Astrocyte (in vitro differentiated cells and primary cell): Measurements from ENCODE around the gene TGIF2. TPM values are rescaled to one million over a fixed set of nuclear protein-coding genes. Genes with fewer than 3 reads are reported as not detected.

ENCODE experiments used
- DNase-seq: peaks from one replicate; pipeline ENCODE4 v3.0.0-alpha.2; 2010; ENCODE audit warnings: low read depth
- FAIRE-seq: peaks from 2 replicates; lab custom pipeline; 2011; peaks lifted over from hg19 to GRCh38; lab: Jason Lieb, UNC
- H2AFZ ChIP-seq: 2 replicates; pipeline ENCODE4 v1.6.0; 2012; ENCODE audit warnings: low read depth, low read length, inconsistent platforms
- H3K27ac ChIP-seq: 2 replicates; pipeline ENCODE4 v1.5.1; 2011; ENCODE audit warnings: low read depth, low read length, inconsistent platforms
- H3K27me3 ChIP-seq: 2 replicates; pipeline ENCODE4 v1.6.0; 2011; ENCODE audit warnings: low read length, inconsistent platforms; ENCODE audit not compliant: insufficient read depth
- H3K36me3 ChIP-seq: 2 replicates; pipeline ENCODE4 v1.5.1; 2011; ENCODE audit warnings: low read length, inconsistent platforms; ENCODE audit not compliant: insufficient read depth
- H3K4me1 ChIP-seq: 2 replicates; pipeline ENCODE4 v1.5.1; 2011; ENCODE audit warnings: low read length, inconsistent platforms; ENCODE audit not compliant: insufficient read depth
- H3K4me2 ChIP-seq: 2 replicates; pipeline ENCODE4 v1.6.0; 2012; ENCODE audit warnings: low read length, inconsistent platforms
- H3K4me3 ChIP-seq: 2 replicates; pipeline ENCODE4 v1.5.1; 2011; ENCODE audit warnings: low read depth, mild to moderate bottlenecking, low read length, inconsistent platforms; ENCODE audit not compliant: insufficient read depth
- H3K79me2 ChIP-seq: 2 replicates; pipeline ENCODE4 v1.6.0; 2012; ENCODE audit warnings: mild to moderate bottlenecking, low read length, inconsistent platforms; ENCODE audit not compliant: insufficient read depth
- H3K9ac ChIP-seq: 2 replicates; pipeline ENCODE4 v1.6.0; 2012; ENCODE audit warnings: mild to moderate bottlenecking, low read length, inconsistent platforms
- H3K9me3 ChIP-seq: 2 replicates; pipeline ENCODE4 v1.5.1; 2012; ENCODE audit warnings: low read depth, mild to moderate bottlenecking, low read length, inconsistent platforms; ENCODE audit not compliant: insufficient read depth
- H4K20me1 ChIP-seq: 2 replicates; pipeline ENCODE4 v1.6.0; 2012; ENCODE audit warnings: low read length, inconsistent platforms; ENCODE audit not compliant: insufficient read depth
- H3K27ac Mint-ChIP-seq: one replicate; pipeline ENCODE4 v1.8.0; 2021; ENCODE audit warnings: mild to moderate bottlenecking, mixed read lengths; ENCODE audit not compliant: unreplicated experiment
- H3K27me3 Mint-ChIP-seq: one replicate; pipeline ENCODE4 v1.8.0; 2021; ENCODE audit warnings: low read depth, mixed read lengths; ENCODE audit not compliant: unreplicated experiment
- H3K36me3 Mint-ChIP-seq: one replicate; pipeline ENCODE4 v1.8.0; 2021; ENCODE audit warnings: low read depth, mixed read lengths; ENCODE audit not compliant: unreplicated experiment
- H3K4me1 Mint-ChIP-seq: one replicate; pipeline ENCODE4 v1.8.0; 2021; ENCODE audit warnings: low read depth, mixed read lengths; ENCODE audit not compliant: unreplicated experiment
- H3K4me3 Mint-ChIP-seq: one replicate; pipeline ENCODE4 v1.8.0; 2021; ENCODE audit warnings: mild to moderate bottlenecking, moderate library complexity, mixed read lengths; ENCODE audit not compliant: unreplicated experiment
- H3K9me3 Mint-ChIP-seq: one replicate; pipeline ENCODE4 v1.8.0; 2021; ENCODE audit warnings: mild to moderate bottlenecking, mixed read lengths; ENCODE audit not compliant: unreplicated experiment
- EZH2 ChIP-seq: IDR thresholded peaks from 2 replicates; pipeline ENCODE4 v1.6.1; 2012; ENCODE audit warnings: mild to moderate bottlenecking, low read length, inconsistent platforms; ENCODE audit not compliant: insufficient read depth
- total RNA-seq: library from RNA; stranded (reverse); gene quantifications from 2 replicates; pipeline ENCODE4 v1.2.1, GENCODE V29; 2021
- TF ChIP-seq, protein P1 (sequence below): IDR thresholded peaks from 2 replicates; pipeline ENCODE4 v1.5.1; 2011; ENCODE audit warnings: low read depth, mild to moderate bottlenecking, inconsistent platforms, low read length, moderate library complexity; ENCODE audit not compliant: insufficient read depth

TGIF2 gene
- total RNA-seq, 1 donor from 2014 or later: 24.4 TPM

DNA sequence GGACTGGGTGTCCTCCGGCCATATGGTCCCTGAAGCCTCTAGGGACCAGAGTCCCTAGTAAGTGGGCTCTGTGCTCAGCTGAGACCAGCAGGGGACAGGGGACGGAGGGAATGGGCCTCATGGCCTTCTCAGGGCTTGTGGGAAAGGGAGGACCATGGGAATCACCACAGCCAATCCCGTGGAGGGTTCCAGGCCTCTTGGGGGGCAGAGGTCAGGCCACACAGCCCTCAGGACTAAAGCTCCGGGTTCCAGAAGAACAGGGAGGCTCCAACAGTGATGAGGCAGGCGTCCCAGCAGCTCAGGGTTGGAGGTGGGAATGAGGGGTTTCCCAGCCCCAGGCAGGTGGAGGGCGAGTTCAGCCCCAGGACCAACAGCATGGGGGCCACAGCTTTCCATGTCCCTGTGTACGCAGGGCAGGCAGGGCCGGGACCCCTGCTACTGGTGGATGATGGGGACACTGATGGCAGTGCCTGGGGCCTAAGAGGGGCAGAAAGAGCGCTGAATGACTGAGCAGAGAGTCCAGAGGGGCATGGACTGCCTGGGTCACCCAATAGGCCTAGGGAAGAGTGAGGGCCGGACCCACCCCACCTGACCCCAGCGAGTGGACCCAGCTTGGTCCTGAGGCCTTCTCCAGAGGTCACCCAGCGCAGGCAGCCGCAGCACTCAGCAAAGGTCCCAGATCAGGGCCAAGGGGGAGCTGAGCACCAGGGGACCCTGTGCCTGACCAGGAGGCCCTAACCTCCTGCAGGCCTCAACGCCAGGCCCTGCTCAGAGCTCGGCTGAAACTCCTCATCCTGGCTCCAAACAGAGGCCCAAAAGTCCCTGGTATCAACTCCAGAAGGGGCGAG, 23.2 kb upstream of the TGIF2 start:
- Mint-ChIP-seq H3K4me3 (no peak overlapping the region), H3K27ac (peak overlapping the region; percentile 77), H3K36me3 (peaks cover 15% of the 10 kb centered on the region), H3K27me3 (no peaks in the 10 kb centered on the region), H3K9me3 (no peaks in the 10 kb centered on the region), H3K4me1 (peaks cover 19% of the 10 kb centered on the region)
- no peak for FAIRE-seq
- Histone ChIP-seq H3K27ac (no peak overlapping the region), H3K4me2 (no peak overlapping the region), H4K20me1 (peaks cover 62% of the 10 kb centered on the region), H2AFZ (no peak overlapping the region), H3K9ac (no peak overlapping the region), H3K9me3 (no peaks in the 10 kb centered on the region), H3K4me1 (peaks cover 2% of the 10 kb centered on the region), H3K36me3 (peaks cover 30% of the 10 kb centered on the region), H3K4me3 (no peak overlapping the region), H3K79me2 (peaks cover 22% of the 10 kb centered on the region), H3K27me3 (no peaks in the 10 kb centered on the region)
- no peak for TF ChIP-seq EZH2
- TF ChIP-seq, protein P1, sequence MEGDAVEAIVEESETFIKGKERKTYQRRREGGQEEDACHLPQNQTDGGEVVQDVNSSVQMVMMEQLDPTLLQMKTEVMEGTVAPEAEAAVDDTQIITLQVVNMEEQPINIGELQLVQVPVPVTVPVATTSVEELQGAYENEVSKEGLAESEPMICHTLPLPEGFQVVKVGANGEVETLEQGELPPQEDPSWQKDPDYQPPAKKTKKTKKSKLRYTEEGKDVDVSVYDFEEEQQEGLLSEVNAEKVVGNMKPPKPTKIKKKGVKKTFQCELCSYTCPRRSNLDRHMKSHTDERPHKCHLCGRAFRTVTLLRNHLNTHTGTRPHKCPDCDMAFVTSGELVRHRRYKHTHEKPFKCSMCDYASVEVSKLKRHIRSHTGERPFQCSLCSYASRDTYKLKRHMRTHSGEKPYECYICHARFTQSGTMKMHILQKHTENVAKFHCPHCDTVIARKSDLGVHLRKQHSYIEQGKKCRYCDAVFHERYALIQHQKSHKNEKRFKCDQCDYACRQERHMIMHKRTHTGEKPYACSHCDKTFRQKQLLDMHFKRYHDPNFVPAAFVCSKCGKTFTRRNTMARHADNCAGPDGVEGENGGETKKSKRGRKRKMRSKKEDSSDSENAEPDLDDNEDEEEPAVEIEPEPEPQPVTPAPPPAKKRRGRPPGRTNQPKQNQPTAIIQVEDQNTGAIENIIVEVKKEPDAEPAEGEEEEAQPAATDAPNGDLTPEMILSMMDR: no peak
- no peak for DNase-seq

DNA sequence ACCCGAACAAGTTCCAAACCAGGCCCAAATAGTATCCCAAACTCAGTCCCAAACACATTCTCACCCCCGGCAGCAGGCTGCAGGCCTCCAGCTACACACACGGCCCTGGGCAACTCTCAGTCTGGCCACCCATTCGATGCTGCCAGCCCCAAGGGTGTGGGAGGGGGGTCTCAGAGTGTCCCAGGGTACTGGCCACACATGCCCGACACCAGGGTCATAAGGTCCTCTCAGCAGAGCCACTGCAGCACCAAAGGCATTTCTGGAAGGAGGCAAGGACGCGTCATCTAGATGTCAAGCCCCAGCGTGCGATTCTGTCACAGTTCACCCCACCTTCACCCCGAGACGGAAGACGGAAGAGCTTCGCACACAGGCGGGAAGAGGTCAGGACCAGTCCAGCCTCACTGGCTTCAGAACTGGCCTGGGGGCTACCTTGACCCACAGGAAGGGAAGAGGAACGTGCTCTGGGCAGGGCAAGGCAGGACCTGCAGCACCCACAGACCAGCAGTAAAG, 22.6 kb upstream of the TGIF2 start:
- Histone ChIP-seq H3K4me1 (peaks cover 2% of the 10 kb centered on the region), H3K27me3 (no peaks in the 10 kb centered on the region), H3K4me3 (no peak overlapping the region), H3K9ac (no peak overlapping the region), H4K20me1 (peaks cover 55% of the 10 kb centered on the region), H3K36me3 (peaks cover 29% of the 10 kb centered on the region), H3K9me3 (no peaks in the 10 kb centered on the region), H2AFZ (no peak overlapping the region), H3K4me2 (no peak overlapping the region), H3K79me2 (peaks cover 17% of the 10 kb centered on the region), H3K27ac (no peak overlapping the region)
- DNase-seq (no peak), FAIRE-seq (no peak)
- no peaks in the 10 kb centered on the region for H3K9me3 Mint-ChIP-seq
- H3K27ac Mint-ChIP-seq: peak overlapping the region; percentile 77
- no peak overlapping the region for H3K4me3 Mint-ChIP-seq
- TF ChIP-seq EZH2: no peak
- TF ChIP-seq, protein P1: no peak
- peaks cover 15% of the 10 kb centered on the region for H3K36me3 Mint-ChIP-seq
- H3K4me1 Mint-ChIP-seq: peaks cover 17% of the 10 kb centered on the region
- no peaks in the 10 kb centered on the region for H3K27me3 Mint-ChIP-seq

DNA sequence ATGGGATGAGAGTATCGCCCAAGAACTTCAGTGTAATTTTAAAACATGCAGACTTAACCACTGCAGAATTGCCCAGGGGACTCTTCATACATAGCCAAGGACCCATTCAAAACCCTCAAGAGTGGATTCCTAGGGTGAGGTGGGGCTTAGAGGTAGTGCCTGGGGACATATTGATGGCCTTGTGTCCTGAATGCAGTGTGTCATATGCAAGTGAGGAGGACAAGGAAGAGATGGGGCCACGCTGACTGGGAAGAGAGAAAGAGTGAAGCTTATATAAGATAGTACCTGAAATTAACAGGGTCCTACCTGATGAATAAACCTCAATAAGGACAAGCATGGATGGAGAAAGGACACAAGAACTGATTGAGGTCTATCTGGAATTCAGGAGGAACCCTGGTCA, 18.1 kb upstream of the TGIF2 start:
- no peaks in the 10 kb centered on the region for H3K4me1 ChIP-seq
- H3K27me3 Mint-ChIP-seq: no peaks in the 10 kb centered on the region
- H3K4me3 Mint-ChIP-seq: peak overlapping the region; percentile 1
- peaks cover 2% of the 10 kb centered on the region for H3K4me1 Mint-ChIP-seq
- peaks cover 11% of the 10 kb centered on the region for H4K20me1 ChIP-seq
- no peak overlapping the region for H3K4me3 ChIP-seq
- H3K27ac ChIP-seq: no peak overlapping the region
- no peaks in the 10 kb centered on the region for H3K9me3 ChIP-seq
- no peak overlapping the region for H3K27ac Mint-ChIP-seq
- DNase-seq (no peak), FAIRE-seq (no peak)
- peaks cover 7% of the 10 kb centered on the region for H3K36me3 Mint-ChIP-seq
- H3K4me2 ChIP-seq: no peak overlapping the region
- no peaks in the 10 kb centered on the region for H3K36me3 ChIP-seq
- no peak for TF ChIP-seq EZH2
- TF ChIP-seq, protein P1: no peak
- H3K9me3 Mint-ChIP-seq: no peaks in the 10 kb centered on the region
- H3K79me2 ChIP-seq: no peaks in the 10 kb centered on the region
- H2AFZ ChIP-seq: no peak overlapping the region
- H3K9ac ChIP-seq: no peak overlapping the region
- no peaks in the 10 kb centered on the region for H3K27me3 ChIP-seq
